GM12874 (cell line): Measurements from ENCODE around the gene NEMP1.
A peak's percentile ranks its signal among the peaks of the same experiment; 100 is the strongest.

Source experiments
- TF ChIP-seq, protein P1 (sequence below): IDR thresholded peaks from 2 replicates; pipeline ENCODE4 v1.5.1; 2011; ENCODE audit warnings: low read depth, mild to moderate bottlenecking, control low read depth, low read length, moderate library complexity; ENCODE audit not compliant: insufficient read depth

NEMP1 gene

GRCh38 chr12:57086493-57087009 lies 8.0 kb upstream of the NEMP1 start:
- TF ChIP-seq, protein P1, sequence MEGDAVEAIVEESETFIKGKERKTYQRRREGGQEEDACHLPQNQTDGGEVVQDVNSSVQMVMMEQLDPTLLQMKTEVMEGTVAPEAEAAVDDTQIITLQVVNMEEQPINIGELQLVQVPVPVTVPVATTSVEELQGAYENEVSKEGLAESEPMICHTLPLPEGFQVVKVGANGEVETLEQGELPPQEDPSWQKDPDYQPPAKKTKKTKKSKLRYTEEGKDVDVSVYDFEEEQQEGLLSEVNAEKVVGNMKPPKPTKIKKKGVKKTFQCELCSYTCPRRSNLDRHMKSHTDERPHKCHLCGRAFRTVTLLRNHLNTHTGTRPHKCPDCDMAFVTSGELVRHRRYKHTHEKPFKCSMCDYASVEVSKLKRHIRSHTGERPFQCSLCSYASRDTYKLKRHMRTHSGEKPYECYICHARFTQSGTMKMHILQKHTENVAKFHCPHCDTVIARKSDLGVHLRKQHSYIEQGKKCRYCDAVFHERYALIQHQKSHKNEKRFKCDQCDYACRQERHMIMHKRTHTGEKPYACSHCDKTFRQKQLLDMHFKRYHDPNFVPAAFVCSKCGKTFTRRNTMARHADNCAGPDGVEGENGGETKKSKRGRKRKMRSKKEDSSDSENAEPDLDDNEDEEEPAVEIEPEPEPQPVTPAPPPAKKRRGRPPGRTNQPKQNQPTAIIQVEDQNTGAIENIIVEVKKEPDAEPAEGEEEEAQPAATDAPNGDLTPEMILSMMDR = peak; percentile 54

DNA sequence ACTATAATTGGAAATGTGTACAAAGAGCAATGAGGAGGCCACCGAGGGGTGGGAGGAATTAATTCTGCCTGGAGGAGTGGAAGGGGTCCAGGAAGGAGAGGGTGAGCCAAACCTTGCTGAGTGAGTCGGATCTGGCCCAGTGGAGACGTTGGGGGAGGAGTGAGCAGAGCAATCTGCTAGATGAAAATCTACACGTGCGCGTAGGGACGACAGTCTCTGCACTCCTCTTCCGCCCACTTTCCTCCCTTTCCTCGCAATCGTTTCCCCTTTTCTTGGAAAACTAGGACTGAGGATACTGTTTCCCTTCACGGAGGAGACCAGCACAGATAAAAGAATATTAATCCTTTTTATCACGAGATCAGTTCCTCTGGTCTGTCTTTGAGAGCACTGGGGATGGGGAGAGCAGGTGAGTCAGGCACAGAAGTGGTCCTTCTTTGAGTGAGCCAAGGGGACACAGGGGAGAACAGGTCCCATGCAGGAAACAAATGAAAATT lies 7.5 kb upstream of the NEMP1 start:
- TF ChIP-seq, protein P1 = no peak

DNA sequence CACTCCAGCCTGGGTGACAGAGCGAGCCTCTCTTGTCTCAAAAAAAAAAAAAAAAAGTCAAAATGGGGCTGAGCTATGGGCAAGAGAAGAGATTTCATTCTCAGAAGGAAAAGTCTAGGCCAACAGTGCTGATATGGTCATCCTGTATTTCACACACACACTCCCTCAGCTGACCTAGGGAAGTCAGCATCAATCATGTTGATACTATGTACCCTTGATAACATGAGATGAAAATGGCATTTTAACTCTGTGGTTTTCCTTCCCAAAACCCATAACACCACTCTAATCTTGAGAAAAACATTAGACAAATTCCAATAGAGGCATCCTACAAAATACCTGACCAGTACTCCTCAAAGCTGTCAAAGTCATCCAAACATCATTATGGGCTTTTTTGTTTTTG lies 2.3 kb upstream of the NEMP1 start:
- TF ChIP-seq, protein P1 = no peak

GRCh38 chr12:57079821-57080220 lies 1.2 kb upstream of the NEMP1 start:
- TF ChIP-seq, protein P1 = no peak

DNA sequence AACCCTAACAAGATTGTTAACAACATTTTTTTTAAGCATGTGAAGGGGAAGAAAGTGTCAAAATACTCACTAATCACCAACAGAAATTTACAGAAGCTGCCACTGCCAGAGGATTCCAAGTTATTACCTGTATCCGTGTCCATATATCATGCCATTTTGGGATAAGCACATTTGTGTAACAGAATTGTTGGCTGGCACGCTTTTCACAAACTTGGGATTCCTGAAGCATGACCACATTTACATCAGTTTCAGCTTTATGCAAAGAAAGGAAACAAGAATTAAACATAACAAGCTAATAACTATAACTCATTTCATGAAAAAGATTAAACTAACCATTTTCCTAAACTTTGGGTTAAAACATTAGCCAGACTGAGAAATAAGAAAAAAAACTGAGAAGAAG lies 5.9 kb downstream of the NEMP1 start:
- TF ChIP-seq, protein P1 = no peak

DNA sequence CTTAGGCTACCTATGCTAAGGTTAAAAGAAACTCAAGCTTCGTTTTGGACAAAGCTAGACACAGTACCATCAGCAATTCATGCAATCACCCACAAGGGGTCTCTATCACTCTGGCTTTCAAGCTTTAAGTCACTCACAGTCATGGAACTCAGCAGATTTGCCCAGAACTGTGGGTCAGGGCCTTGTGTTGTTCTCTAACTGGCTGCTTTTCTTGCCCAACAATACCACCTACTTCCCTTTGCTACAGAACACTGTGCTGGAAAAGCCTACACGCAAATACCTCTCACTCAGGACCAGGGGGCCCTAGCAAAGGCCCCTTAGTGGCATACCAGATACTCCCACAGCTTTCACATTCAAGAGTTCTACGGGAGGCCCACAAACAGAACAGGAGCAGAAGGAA lies 9.1 kb downstream of the NEMP1 start:
- TF ChIP-seq, protein P1 = peak; percentile 79

DNA sequence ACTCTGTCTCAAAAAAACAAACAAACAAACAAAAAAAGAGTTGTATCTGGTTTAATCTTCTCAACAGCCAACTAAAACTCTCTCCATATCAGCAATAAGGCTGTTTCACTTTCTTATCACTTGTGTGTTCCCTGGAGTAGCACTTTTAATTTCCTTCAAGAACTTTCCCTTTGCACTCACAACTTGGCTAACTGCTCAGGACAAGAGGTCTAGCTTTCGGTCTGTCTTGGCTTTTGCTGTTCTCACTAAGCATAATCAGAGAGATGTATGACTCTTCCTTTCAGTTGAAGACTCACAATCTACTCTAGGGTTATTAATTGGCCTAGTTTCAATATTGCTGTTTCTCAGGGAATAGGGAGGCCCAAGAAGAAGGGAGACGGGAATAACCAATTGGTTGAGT lies 12.3 kb downstream of the NEMP1 start:
- TF ChIP-seq, protein P1 = no peak
